ENCODE measurements around the gene MYLIP.
A peak's percentile ranks its signal among the peaks of the same experiment; 100 is the strongest.

Gene MYLIP

DNA sequence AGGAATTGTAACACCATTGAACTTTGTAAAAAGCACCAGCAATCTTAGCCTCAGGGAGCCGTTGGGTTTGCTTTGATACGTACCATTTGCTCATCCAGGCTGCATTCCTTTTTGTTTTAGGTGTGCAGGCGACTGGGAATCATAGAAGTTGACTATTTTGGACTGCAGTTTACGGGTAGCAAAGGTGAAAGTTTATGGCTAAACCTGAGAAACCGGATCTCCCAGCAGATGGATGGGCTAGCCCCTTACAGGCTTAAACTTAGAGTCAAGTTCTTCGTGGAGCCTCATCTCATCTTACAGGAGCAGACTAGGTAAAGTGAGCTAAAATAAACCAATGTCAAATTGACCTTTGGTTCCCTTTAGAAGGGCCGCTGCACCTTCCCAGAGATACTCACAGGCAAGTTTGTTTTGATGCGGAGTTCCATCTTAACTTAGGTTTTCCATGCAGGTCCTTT lies 1.6 kb downstream of the MYLIP start:
- H3K36me3 ChIP-seq (replicated peaks; ENCODE audit: insufficient read depth, low read length) = peaks cover 3% of the 10 kb centered on the region; the same call in 1 of the 2 replicates

DNA sequence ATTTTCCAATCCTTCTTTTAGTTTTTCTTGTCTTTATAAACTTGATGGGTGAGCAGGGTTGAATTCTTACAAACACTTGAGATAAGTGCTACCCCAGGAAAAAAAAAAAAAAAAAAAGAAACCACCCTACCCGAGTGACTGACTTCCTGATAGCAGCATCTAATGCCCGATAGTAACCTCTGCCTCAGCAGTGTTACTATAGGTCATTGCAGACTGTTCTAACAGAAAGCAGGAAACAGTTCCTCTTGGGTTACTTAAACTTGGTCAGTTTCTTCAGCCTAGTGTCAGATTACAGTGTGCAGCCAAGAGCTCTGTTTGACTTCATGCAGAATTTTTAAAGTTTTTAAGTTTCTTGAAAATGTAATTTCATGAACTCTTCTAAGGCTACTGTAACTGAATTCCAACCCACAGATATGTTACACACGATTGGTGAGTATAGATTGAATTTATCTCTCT lies 2.1 kb downstream of the MYLIP start:
- Histone ChIP-seq H3K27ac (ENCODE audit: low read length) (peak overlapping the region; percentile 76; the same call in 1 of the 2 replicates), H4K20me1 (ENCODE audit: insufficient read depth, low read length) (peaks cover 19% of the 10 kb centered on the region)

More for the DNA sequence above, 1.6 kb downstream of the MYLIP start:
- Histone ChIP-seq H3K27me3 (replicated peaks; ENCODE audit: insufficient read depth, low read length) (no peaks in the 10 kb centered on the region), H3K4me2 (ENCODE audit: low read depth, low read length) (peak overlapping the region; percentile 88), H3K79me2 (ENCODE audit: low read length) (peaks cover 63% of the 10 kb centered on the region), H3K9me2 (replicated peaks; ENCODE audit: insufficient read depth, low read length) (no peaks in the 10 kb centered on the region), H3K4me3 (ENCODE audit: low read length) (peak overlapping the region; percentile 91), H3K9me3 (replicated peaks; ENCODE audit: insufficient read depth, low read length) (no peaks in the 10 kb centered on the region), H4K20me1 (ENCODE audit: insufficient read depth, low read length) (peaks cover 17% of the 10 kb centered on the region), H2AFZ (ENCODE audit: low read length) (no peak overlapping the region), H3K27ac (ENCODE audit: low read length) (peak overlapping the region; percentile 76; the same call in 1 of the 2 replicates), H3K4me1 (ENCODE audit: low read length) (peaks cover 50% of the 10 kb centered on the region), H3K9ac (ENCODE audit: low read length) (peak overlapping the region; percentile 92), H3F3A (ENCODE audit: insufficient read depth, low read length) (peaks cover 28% of the 10 kb centered on the region)
- DNase-seq = peak; percentile 19
- TF ChIP-seq EZH2 (optimal IDR thresholded peaks at IDR 0.05; ENCODE audit: low read depth, low read length) = no peak
- TF ChIP-seq EZH2phosphoT487 (IDR thresholded peaks at IDR 0.05; ENCODE audit: low read length) = no peak
- TF ChIP-seq, protein P1, sequence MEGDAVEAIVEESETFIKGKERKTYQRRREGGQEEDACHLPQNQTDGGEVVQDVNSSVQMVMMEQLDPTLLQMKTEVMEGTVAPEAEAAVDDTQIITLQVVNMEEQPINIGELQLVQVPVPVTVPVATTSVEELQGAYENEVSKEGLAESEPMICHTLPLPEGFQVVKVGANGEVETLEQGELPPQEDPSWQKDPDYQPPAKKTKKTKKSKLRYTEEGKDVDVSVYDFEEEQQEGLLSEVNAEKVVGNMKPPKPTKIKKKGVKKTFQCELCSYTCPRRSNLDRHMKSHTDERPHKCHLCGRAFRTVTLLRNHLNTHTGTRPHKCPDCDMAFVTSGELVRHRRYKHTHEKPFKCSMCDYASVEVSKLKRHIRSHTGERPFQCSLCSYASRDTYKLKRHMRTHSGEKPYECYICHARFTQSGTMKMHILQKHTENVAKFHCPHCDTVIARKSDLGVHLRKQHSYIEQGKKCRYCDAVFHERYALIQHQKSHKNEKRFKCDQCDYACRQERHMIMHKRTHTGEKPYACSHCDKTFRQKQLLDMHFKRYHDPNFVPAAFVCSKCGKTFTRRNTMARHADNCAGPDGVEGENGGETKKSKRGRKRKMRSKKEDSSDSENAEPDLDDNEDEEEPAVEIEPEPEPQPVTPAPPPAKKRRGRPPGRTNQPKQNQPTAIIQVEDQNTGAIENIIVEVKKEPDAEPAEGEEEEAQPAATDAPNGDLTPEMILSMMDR (IDR thresholded peaks at IDR 0.05; ENCODE audit: low read length) = no peak

DNA sequence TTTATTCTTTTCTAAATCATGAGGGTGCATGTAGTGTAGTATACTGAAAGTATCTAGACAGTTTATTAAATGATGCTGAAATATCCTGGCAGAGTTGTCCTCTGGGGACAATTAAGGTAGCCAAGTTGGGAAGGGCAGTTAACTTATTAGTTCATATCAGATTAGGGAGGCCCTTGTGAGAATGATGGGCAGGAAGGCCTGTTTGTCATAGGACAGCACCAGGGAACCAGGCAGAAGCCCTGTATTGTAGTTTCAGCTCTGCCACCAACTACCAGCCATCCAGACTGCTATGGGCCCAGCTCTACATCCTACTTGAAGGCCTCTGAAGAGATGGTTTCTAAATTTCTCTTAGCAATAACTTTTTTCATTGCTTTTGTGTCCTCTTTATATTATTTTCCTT lies 4.0 kb downstream of the MYLIP start:
- TF ChIP-seq EZH2phosphoT487 (IDR thresholded peaks at IDR 0.05; ENCODE audit: low read length) = no peak
- TF ChIP-seq, protein P1 (IDR thresholded peaks at IDR 0.05; ENCODE audit: low read length) = no peak
- TF ChIP-seq EZH2 (optimal IDR thresholded peaks at IDR 0.05; ENCODE audit: low read depth, low read length) = no peak
- Histone ChIP-seq H3F3A (ENCODE audit: insufficient read depth, low read length) (peaks cover 27% of the 10 kb centered on the region), H3K27me3 (replicated peaks; ENCODE audit: insufficient read depth, low read length) (no peaks in the 10 kb centered on the region), H3K79me2 (ENCODE audit: low read length) (peaks cover 85% of the 10 kb centered on the region), H2AFZ (ENCODE audit: low read length) (no peak overlapping the region), H4K20me1 (ENCODE audit: insufficient read depth, low read length) (peaks cover 31% of the 10 kb centered on the region), H3K4me1 (ENCODE audit: low read length) (peaks cover 50% of the 10 kb centered on the region), H3K9me3 (replicated peaks; ENCODE audit: insufficient read depth, low read length) (no peaks in the 10 kb centered on the region), H3K4me2 (ENCODE audit: low read depth, low read length) (peak overlapping the region; percentile 76), H3K9me2 (replicated peaks; ENCODE audit: insufficient read depth, low read length) (no peaks in the 10 kb centered on the region), H3K36me3 (replicated peaks; ENCODE audit: insufficient read depth, low read length) (peaks cover 3% of the 10 kb centered on the region; the same call in 1 of the 2 replicates), H3K27ac (ENCODE audit: low read length) (no peak overlapping the region), H3K4me3 (ENCODE audit: low read length) (no peak overlapping the region), H3K9ac (ENCODE audit: low read length) (no peak overlapping the region)
- DNase-seq = no peak

More for the DNA sequence above, 2.1 kb downstream of the MYLIP start:
- H3K9ac ChIP-seq (ENCODE audit: low read length) = peak overlapping the region; percentile 92; the same call in 1 of the 2 replicates
- peak overlapping the region; percentile 88 for H3K4me2 ChIP-seq (ENCODE audit: low read depth, low read length)
- peaks cover 28% of the 10 kb centered on the region for H3F3A ChIP-seq (ENCODE audit: insufficient read depth, low read length)
- no peaks in the 10 kb centered on the region for H3K9me3 ChIP-seq (replicated peaks; ENCODE audit: insufficient read depth, low read length)
- peaks cover 52% of the 10 kb centered on the region for H3K4me1 ChIP-seq (ENCODE audit: low read length)
- H3K79me2 ChIP-seq (ENCODE audit: low read length) = peaks cover 66% of the 10 kb centered on the region
- H3K9me2 ChIP-seq (replicated peaks; ENCODE audit: insufficient read depth, low read length) = no peaks in the 10 kb centered on the region
- peak overlapping the region; percentile 91 for H3K4me3 ChIP-seq (ENCODE audit: low read length)
- no peaks in the 10 kb centered on the region for H3K27me3 ChIP-seq (replicated peaks; ENCODE audit: insufficient read depth, low read length)
- TF ChIP-seq, protein P1 (IDR thresholded peaks at IDR 0.05; ENCODE audit: low read length) = no peak
- no peak for TF ChIP-seq EZH2phosphoT487 (IDR thresholded peaks at IDR 0.05; ENCODE audit: low read length)
- TF ChIP-seq EZH2 (optimal IDR thresholded peaks at IDR 0.05; ENCODE audit: low read depth, low read length) = no peak
- DNase-seq = peak; percentile 89
- no peak overlapping the region for H2AFZ ChIP-seq (ENCODE audit: low read length)
- H3K36me3 ChIP-seq (replicated peaks; ENCODE audit: insufficient read depth, low read length) = peaks cover 3% of the 10 kb centered on the region; the same call in 1 of the 2 replicates

All from MM.1S (cell line).